Measurements from ENCODE around the gene TMEM161A.
A peak's percentile ranks its signal among the peaks of the same experiment; 100 is the strongest.
"Not testable (repeated sequence)": the region's sequence is repeated elsewhere in the genome, so short reads cannot be mapped to it uniquely, and the experiment has no call there.

Gene TMEM161A

GRCh38 chr19:19138109-19138981 lies at the start of gene TMEM161A:
TSS of gene TMEM161A (minus strand) at chr19:19138478. CDS start at chr19:19138428, 50 bp downstream.
- peak; percentile 98 to 99 for DNase-seq

- no peak for DNase-seq
These were observed 48.5 kb upstream of the TMEM161A start for GRCh38 chr19:19186742-19187141.

- DNase-seq = peak; percentile 71 to 76
These were observed 47.8 kb upstream of the TMEM161A start for GRCh38 chr19:19185853-19186740.

GRCh38 chr19:19181488-19181998 lies 43.3 kb upstream of the TMEM161A start:
- DNase-seq = no peak

GRCh38 chr19:19179548-19180441 lies 41.5 kb upstream of the TMEM161A start:
- DNase-seq = no peak

- no peak for DNase-seq
These were observed 38.7 kb upstream of the TMEM161A start for GRCh38 chr19:19176950-19177349.

- DNase-seq = not testable (repeated sequence)
These were observed 35.0 kb upstream of the TMEM161A start for GRCh38 chr19:19173243-19173642.

- DNase-seq = no peak
These were observed 33.7 kb upstream of the TMEM161A start for GRCh38 chr19:19171821-19172532.

GRCh38 chr19:19170873-19171672 lies 32.8 kb upstream of the TMEM161A start:
- no peak for DNase-seq

- DNase-seq = peak; percentile 89 to 91
These were observed 32.0 kb upstream of the TMEM161A start, which contains the start of gene MEF2B for GRCh38 chr19:19170053-19170872. TSS of gene MEF2B (minus strand) at chr19:19170263. CDS start at chr19:19150735, 19,528 bp downstream.

- no peak for DNase-seq
These were observed 31.2 kb upstream of the TMEM161A start for GRCh38 chr19:19169236-19170052.

- DNase-seq = no peak
These were observed 29.3 kb upstream of the TMEM161A start for GRCh38 chr19:19167612-19168011.

- DNase-seq = no peak
These were observed 27.1 kb upstream of the TMEM161A start for GRCh38 chr19:19165396-19165795.

- DNase-seq = no peak
These were observed 24.2 kb upstream of the TMEM161A start for GRCh38 chr19:19162495-19162894.

GRCh38 chr19:19160461-19161035 lies 22.3 kb upstream of the TMEM161A start:
- DNase-seq = no peak

- DNase-seq = no peak
These were observed 21.3 kb upstream of the TMEM161A start for GRCh38 chr19:19159534-19159933.

- DNase-seq = no peak
These were observed 19.5 kb upstream of the TMEM161A start for GRCh38 chr19:19157808-19158207.

- no peak for DNase-seq
These were observed 17.4 kb upstream of the TMEM161A start for GRCh38 chr19:19155495-19156219.

All from activated T-cell treated with anti-CD3 and anti-CD28 coated beads, Interleukin-2, amount 50 U/mL, for 48 hours (primary cell).